Adrenal gland (tissue), 5 donors: ENCODE measurements around the gene LRRIQ1.

Experiments used
- CTCF ChIP-seq, 6 experiments: fragments of 450-650 bp in 4 of 6; fragments of 200-600 bp in 2 of 6; sonication (generic) in 1 of 6; IDR thresholded peaks; 1 replicate in 5 of 6; 2 replicates in 1 of 6; pipeline versions ENCODE4 v1.5.1 to v1.8.0; 2016 to 2021; ENCODE audit warnings: antibody characterized with exemption in 6 of 6, mild to moderate bottlenecking in 2 of 6, moderate library complexity in 1 of 6
- POLR2A ChIP-seq, 2 donors: fragments of 450-650 bp; IDR thresholded peaks; one replicate each; pipeline ENCODE4 v1.6.1; 2017; ENCODE audit warnings: antibody characterized with exemption in 2 of 2, mild to moderate bottlenecking in 2 of 2, moderate library complexity in 1 of 2
- donor health status: DM: no; HTN: no; CAD: no.

- TF ChIP-seq POLR2A (IDR thresholded peaks at IDR 0.05), result no peak
- TF ChIP-seq CTCF (IDR thresholded peaks at IDR 0.05), result no peak
Observed at GRCh38 chr12:85041395-85041794, 5.2 kb downstream of the LRRIQ1 start.
